SH-SY5Y (cell line): ENCODE results near the gene ELOVL6.

Experiments
- GATA2 ChIP-seq: IDR thresholded peaks from 2 replicates; pipeline ENCODE4 v1.6.1; 2011; ENCODE audit warnings: mild to moderate bottlenecking, low read depth, low read length
- GATA3 ChIP-seq: IDR thresholded peaks from 2 replicates; pipeline ENCODE4 v1.6.1; 2011; ENCODE audit warnings: low read depth, mild to moderate bottlenecking, low read length, moderate library complexity

GRCh38 chr4:110134269-110134869 is 64.0 kb downstream of the ELOVL6 start:
- no peak for TF ChIP-seq GATA2
- no peak for TF ChIP-seq GATA3
